ENCODE measurements around the gene TMEM161A. TPM values are rescaled to one million over a fixed set of nuclear protein-coding genes. Genes with fewer than 3 reads are reported as not detected.

TMEM161A gene
- total RNA-seq, 2 donors from 2014 or later = 16.8 to 22.2 TPM

DNA sequence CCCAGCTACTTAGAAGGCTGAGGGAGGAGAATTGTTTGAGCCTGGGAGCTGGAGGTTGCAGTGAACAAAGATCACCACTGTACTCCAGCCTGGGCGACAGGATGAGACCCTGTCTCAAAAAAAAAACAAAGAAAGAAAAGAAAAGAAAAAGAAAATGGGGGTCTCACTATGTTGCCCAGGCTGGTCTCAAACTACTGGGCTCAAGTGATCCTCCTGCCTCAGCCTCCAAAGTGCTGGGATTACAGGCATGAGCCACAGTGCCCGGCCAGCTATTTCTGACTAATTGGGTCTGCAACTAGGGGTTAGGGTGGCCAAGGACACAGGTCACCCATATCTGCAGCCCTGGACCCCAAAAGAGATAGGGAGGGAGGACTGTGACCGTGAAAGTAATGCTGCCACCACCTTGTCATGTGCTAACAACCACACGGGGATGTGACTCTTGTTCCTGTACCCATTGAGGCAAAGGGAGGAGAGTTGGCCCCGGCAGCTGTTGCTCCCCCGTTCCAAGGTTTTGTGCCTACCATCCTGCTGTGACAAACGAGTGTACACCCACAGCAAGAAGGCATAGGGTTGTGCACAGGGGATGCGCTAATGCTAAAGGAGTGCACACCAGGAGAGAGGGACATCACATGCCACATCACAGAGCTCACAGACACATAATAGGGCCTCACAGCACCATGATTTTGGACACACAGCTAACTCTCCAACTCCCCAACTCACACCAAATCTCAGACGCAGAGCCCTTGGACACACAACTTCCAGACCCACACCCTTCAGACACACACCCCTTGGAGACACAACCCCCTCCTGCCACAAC lies 31.2 kb upstream of the TMEM161A start:
- no peaks in the 10 kb centered on the region for H3K27me3 ChIP-seq
- H3K9me3 ChIP-seq = no peaks in the 10 kb centered on the region
- H3K4me3 ChIP-seq = peak overlapping the region; percentile 8 to 35
- no peaks in the 10 kb centered on the region for H3K36me3 ChIP-seq
- TF ChIP-seq, protein P1, sequence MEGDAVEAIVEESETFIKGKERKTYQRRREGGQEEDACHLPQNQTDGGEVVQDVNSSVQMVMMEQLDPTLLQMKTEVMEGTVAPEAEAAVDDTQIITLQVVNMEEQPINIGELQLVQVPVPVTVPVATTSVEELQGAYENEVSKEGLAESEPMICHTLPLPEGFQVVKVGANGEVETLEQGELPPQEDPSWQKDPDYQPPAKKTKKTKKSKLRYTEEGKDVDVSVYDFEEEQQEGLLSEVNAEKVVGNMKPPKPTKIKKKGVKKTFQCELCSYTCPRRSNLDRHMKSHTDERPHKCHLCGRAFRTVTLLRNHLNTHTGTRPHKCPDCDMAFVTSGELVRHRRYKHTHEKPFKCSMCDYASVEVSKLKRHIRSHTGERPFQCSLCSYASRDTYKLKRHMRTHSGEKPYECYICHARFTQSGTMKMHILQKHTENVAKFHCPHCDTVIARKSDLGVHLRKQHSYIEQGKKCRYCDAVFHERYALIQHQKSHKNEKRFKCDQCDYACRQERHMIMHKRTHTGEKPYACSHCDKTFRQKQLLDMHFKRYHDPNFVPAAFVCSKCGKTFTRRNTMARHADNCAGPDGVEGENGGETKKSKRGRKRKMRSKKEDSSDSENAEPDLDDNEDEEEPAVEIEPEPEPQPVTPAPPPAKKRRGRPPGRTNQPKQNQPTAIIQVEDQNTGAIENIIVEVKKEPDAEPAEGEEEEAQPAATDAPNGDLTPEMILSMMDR (IDR thresholded peaks at IDR 0.05) = no peak
- peaks cover 0 to 12% of the 10 kb centered on the region in 2 donors for H3K4me1 ChIP-seq
- no peak overlapping the region for H3K27ac ChIP-seq
- no peak for DNase-seq (ENCODE audit: low spot score)

DNA sequence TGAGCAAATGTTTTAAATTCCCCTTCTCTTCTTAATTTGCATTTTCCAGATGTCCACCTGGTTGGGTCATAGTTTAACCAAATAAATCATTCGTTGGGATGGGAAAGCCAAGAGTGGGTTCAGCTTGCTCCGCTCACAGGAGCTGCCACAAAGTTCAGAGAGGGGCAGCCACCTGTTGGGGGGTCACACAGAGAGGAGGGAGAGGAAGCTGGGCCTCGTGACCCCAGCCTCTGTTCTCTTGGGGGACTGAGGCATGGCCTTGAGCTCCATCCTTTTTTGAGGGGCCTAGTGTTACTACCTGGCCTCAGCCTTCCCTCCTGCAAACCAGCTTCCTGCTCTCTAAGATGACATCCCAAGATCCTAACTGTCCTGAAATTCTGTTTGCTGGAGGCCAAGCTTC lies 29.3 kb upstream of the TMEM161A start:
- Histone ChIP-seq H3K9me3 (no peaks in the 10 kb centered on the region), H3K36me3 (no peaks in the 10 kb centered on the region), H3K27me3 (no peaks in the 10 kb centered on the region), H3K4me1 (peaks cover 0 to 12% of the 10 kb centered on the region in 2 donors), H3K27ac (no peak overlapping the region), H3K4me3 (no peak overlapping the region)
- DNase-seq (ENCODE audit: low spot score) = no peak
- TF ChIP-seq, protein P1 (IDR thresholded peaks at IDR 0.05) = no peak

DNA sequence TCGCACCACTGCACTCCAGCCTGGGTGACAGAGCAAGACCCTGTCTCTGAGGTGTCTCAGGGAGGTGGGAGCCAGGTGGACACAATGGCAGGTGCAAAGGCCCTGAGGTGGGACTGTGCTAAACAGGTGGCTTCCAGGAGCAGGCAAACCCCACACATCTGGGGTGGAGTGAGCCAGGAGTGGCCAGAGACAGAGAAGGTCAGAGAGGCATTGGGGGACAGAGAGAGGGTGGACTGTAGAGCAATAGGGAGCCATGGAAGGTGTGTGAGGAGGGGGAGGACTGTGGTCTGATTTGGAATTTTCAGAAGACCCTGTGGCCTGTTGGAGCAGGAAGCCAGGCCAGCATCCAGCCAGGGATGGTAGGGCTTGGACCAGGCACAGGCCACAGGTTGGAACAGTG lies 27.1 kb upstream of the TMEM161A start:
- Histone ChIP-seq H3K4me1 (peaks cover 0 to 9% of the 10 kb centered on the region in 2 donors), H3K27ac (no peak overlapping the region), H3K36me3 (no peaks in the 10 kb centered on the region), H3K27me3 (no peaks in the 10 kb centered on the region), H3K4me3 (no peak overlapping the region), H3K9me3 (no peaks in the 10 kb centered on the region)
- DNase-seq (ENCODE audit: low spot score) = no peak
- TF ChIP-seq, protein P1 (IDR thresholded peaks at IDR 0.05) = no peak

DNA sequence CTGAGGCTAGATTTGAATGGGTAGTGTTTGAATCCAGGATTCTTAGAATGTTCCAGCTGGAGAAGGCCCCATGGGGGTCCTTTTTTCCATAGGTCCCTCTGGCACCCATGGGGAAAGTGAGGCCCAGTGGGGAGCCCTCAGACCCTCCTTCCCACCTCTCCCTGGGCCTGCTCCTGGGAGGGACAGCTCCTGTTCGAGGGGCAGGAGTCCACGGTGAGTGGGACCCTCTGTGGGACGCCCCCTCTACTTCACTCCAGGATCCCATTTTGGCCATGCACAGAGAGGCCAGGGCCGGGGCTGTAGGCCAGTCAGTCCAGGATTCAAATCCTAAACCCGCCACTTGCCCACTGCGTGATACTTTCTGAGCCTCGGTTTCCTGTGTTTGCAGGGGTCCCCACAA lies 24.2 kb upstream of the TMEM161A start:
- no peaks in the 10 kb centered on the region for H3K27me3 ChIP-seq
- no peak for DNase-seq (ENCODE audit: low spot score)
- no peaks in the 10 kb centered on the region for H3K36me3 ChIP-seq
- H3K9me3 ChIP-seq = no peaks in the 10 kb centered on the region
- TF ChIP-seq, protein P1 (IDR thresholded peaks at IDR 0.05) = no peak
- H3K4me3 ChIP-seq = no peak overlapping the region
- H3K27ac ChIP-seq = no peak overlapping the region
- H3K4me1 ChIP-seq = no peaks in the 10 kb centered on the region

DNA sequence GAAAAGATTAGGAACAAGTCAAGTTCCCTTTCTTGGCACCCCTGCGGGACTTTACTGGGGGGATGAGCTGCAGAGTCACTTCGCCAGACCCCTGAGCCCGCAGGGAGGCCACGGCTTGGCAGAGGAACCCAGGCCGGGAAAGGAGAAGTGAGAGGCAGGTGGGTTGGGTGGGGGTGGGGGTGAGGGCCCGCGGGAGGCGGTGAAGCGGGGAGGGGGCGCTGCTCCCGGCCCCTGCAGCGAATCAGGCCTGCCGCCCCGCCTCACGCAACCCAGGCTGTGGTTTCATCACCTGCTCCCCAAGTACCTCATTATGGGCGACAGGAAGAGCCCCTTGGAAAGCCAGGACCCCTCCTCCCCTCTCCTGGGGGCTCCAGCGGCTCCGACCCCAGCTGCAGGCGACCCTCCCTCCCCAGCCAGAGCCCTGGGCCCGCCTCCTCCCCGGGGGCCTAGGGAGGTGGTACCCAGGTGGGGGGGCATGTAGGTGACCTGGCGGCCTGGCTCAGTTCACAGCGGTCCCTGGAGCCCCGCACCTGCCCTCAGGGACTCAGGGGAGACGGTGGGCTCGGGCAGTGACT lies 22.3 kb upstream of the TMEM161A start:
- no peaks in the 10 kb centered on the region for H3K27me3 ChIP-seq
- no peak for DNase-seq (ENCODE audit: low spot score)
- H3K36me3 ChIP-seq = no peaks in the 10 kb centered on the region
- H3K4me3 ChIP-seq = no peak overlapping the region
- H3K4me1 ChIP-seq = no peaks in the 10 kb centered on the region
- TF ChIP-seq, protein P1 (IDR thresholded peaks at IDR 0.05) = no peak
- no peak overlapping the region for H3K27ac ChIP-seq
- peaks cover 0 to 5% of the 10 kb centered on the region in 2 donors for H3K9me3 ChIP-seq

All from right atrium auricular region (tissue), 2 donors.